Loucy (cell line): ENCODE results near the gene ARF6.

Source experiments
- EZH2phosphoT487 ChIP-seq: fragments of 200-600 bp; IDR thresholded peaks from 2 replicates; pipeline ENCODE4 v1.6.1; 2018; ENCODE audit warnings: antibody characterized with exemption, mild to moderate bottlenecking, moderate library complexity, borderline replicate concordance
- TF ChIP-seq, protein P1 (sequence below): fragments of 200-600 bp; sonication (generic); conservative IDR thresholded peaks from 2 replicates; pipeline ENCODE4 v1.5.1; 2014; ENCODE audit warnings: mild to moderate bottlenecking, antibody characterized with exemption, low read length

DNA sequence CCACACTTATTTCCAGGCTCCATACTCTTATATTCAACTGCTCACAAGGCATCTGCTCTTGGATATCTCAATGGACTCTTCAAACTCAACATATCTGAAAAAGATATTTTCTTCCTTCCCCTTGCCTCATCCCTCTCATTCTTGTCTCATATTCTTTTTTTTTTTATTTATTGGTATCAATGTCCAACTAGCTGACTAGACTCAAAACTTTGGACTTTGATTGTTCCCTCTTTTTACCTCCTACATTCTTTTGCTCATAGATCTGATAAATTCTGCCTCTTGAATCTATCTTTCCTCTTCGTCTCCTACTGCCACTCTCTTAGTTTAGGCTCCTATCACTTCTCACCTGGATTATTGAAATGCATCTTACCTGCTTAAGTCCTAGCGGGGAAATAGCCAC lies 25.8 kb downstream of the ARF6 start:
- TF ChIP-seq, protein P1, sequence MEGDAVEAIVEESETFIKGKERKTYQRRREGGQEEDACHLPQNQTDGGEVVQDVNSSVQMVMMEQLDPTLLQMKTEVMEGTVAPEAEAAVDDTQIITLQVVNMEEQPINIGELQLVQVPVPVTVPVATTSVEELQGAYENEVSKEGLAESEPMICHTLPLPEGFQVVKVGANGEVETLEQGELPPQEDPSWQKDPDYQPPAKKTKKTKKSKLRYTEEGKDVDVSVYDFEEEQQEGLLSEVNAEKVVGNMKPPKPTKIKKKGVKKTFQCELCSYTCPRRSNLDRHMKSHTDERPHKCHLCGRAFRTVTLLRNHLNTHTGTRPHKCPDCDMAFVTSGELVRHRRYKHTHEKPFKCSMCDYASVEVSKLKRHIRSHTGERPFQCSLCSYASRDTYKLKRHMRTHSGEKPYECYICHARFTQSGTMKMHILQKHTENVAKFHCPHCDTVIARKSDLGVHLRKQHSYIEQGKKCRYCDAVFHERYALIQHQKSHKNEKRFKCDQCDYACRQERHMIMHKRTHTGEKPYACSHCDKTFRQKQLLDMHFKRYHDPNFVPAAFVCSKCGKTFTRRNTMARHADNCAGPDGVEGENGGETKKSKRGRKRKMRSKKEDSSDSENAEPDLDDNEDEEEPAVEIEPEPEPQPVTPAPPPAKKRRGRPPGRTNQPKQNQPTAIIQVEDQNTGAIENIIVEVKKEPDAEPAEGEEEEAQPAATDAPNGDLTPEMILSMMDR: no peak
- TF ChIP-seq EZH2phosphoT487: no peak
